Femur (tissue), 1 donor: ENCODE results near the gene ELF3.
"Not testable (repeated sequence)": the region's sequence is repeated elsewhere in the genome, so short reads cannot be mapped to it uniquely, and the experiment has no call there.

Source experiments
- DNase-seq: peaks from one replicate; pipeline ENCODE4 v3.0.0-alpha.2; 2017

The ELF3 gene

DNA sequence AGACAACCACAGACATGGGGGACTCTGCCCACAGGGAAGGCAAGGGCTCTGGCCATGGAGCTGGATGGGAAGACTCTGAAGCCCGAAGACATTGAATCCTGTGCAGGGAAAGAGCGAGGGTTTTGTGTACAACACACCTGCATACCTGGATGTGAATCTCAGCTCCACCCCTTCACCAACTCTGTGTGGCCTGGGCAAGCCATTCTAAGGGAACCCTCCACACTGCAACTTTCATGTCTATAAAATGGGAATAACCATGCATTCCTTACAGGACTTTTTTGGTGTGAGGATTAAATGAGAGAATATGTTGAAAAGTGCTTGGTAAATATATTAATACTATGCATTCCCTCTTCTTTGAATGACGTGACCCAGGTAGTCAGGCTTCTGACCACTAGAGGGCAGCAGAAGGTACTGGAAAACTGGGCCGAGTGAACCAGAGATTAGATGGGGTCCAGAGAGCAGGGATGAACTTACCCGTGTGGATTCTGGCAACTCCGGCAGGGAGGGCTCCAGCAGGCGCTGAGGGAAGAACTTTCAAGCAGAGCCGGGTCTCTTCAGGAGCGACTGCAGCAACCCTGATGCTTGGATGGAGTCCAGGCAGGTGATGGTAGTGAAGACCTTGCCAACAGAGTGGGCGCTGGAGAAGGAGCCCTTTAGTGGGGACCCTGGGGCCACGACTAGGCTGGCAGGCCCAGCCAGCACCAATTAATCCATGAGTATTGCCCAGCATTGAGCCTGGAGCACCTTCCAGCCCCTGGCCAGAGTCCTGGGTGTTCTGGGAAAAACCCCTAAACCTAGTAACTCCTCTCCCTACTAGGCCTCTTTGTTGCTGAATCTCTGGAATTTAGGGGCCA, 834 bp upstream of the ELF3 start:
- peak; percentile 87 for DNase-seq

GRCh38 chr1:202011994-202012393, 1.6 kb downstream of the ELF3 start:
- DNase-seq: no peak

DNA sequence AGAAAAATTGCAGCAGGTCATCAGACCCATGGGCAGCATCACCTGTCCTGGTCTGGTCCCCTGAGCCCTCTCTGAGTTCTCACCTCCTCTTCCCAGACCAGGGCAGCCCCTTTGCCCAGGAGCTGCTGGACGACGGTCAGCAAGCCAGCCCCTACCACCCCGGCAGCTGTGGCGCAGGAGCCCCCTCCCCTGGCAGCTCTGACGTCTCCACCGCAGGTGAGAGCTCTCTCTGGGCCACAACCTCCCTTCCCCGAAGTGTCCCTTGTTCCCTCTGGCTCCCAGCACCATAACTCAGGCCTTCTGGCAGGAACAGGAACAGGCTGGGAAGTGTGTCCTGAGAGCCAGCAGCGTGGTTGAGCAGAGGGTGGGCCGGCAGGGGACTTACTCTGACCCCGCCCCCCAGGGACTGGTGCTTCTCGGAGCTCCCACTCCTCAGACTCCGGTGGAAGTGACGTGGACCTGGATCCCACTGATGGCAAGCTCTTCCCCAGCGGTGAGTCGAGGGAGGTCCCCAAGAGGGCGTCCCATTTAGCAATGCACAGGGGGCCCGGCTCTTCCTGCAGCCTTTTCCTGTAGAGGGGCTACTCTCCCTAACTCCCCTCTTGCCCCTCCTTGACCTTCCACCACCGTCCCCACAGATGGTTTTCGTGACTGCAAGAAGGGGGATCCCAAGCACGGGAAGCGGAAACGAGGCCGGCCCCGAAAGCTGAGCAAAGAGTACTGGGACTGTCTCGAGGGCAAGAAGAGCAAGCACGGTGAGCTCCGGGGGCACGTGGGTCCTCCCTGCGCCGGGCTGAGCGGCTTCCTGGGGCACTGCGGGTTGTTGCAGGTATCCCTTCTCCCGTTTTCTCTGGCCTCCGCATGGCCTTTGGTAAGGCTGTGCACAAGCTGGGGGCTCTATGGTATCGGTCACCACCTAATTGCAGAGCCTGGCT, 2.4 kb downstream of the ELF3 start:
- no peak for DNase-seq

DNA sequence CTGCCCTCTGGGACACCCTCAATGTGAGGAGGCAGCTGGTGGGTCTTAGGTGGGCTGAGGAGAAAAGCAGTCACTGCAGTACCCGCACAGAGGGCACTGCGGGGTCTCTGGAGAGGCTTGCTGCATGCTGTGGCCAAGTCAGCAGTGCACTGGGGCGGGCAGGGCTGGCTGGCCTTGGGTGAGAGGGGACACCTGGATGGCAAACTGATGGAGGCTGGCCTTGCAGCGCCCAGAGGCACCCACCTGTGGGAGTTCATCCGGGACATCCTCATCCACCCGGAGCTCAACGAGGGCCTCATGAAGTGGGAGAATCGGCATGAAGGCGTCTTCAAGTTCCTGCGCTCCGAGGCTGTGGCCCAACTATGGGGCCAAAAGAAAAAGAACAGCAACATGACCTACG, 3.2 kb downstream of the ELF3 start:
- no peak for DNase-seq

DNA sequence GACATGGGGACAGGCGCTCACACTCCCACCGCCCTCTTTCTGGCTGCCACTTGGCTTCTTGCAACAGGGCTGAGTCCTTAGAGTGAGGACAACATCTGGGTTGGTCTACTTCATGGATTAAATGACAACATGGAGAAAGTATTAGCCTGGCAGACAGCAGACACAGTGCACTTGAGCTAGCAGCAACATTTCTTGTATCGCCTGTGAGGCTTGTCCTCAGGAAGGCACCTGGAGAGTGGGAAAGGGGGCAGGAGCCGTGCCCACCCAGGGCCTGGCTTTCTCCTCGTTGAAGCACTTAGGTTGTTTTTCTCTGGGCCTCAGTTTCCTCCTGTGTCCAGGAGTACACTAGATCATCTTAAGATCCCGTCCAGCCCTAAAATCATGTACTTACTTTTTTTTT, 3.7 kb downstream of the ELF3 start:
- no peak for DNase-seq

DNA sequence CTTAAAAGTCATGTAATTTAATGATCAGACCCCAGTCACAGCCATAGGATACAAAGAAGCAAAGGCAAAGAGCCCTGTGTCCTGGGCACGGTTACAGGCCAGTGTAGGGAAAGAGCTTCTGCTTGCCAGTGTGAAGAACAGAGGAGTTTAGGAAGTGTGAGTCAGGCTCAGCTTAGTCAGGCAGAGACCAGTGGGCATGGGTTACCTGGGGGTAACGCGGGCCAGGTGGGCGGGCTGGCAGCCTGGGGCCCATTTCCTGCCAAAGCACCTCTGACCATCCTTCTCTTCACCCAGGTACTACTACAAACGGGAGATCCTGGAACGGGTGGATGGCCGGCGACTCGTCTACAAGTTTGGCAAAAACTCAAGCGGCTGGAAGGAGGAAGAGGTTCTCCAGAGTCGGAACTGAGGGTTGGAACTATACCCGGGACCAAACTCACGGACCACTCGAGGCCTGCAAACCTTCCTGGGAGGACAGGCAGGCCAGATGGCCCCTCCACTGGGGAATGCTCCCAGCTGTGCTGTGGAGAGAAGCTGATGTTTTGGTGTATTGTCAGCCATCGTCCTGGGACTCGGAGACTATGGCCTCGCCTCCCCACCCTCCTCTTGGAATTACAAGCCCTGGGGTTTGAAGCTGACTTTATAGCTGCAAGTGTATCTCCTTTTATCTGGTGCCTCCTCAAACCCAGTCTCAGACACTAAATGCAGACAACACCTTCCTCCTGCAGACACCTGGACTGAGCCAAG, 4.7 kb downstream of the ELF3 start:
- no peak for DNase-seq

DNA sequence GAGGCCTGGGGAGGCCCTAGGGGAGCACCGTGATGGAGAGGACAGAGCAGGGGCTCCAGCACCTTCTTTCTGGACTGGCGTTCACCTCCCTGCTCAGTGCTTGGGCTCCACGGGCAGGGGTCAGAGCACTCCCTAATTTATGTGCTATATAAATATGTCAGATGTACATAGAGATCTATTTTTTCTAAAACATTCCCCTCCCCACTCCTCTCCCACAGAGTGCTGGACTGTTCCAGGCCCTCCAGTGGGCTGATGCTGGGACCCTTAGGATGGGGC, 5.2 kb downstream of the ELF3 start:
- no peak for DNase-seq

- no peak for DNase-seq
Observed at GRCh38 chr1:202016022-202016810, 5.8 kb downstream of the ELF3 start.

DNA sequence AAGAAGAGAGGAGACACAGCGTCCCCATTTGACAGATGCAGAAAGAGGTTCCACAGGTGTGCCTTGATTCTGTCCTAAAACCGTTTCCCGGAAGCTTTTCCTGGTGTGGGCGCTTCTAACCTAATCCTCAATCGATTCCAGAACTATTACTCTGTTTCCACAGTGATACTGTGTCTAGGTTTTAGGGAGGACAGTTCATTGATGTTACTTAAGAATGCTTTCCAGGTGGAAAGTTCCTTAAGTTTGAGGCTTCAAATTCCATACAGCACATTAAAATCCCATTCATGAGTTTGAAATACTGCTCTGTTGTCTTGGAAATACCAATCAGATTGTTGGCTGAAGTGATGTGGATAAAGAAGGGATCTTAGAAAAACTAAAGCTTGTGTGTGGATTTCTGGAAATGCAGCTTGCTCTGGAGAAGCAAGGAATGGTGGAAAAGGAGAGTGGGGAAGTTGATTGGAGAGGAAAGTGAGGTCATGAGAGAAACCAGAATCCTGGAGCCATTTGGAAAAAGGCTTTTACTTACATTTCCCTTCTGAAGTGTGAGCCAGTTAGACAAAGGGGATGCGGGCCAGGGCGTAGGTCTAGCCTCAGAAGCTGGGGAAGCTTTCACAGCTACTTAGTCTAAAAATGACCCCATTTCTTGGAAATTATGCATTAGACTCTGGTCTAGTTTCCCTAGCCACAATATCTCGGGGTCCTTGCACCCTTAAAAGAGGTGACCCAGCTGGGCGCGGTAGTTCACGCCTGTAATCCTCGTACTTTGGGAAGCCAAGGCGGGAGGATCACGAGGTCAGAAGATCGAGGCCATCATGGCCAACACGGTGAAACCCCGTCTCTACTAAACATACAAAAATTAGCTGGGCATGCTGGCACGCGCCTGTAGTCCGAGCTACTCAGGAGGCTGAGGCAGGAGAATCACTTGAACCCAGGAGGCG, 6.7 kb downstream of the ELF3 start:
- no peak for DNase-seq

DNA sequence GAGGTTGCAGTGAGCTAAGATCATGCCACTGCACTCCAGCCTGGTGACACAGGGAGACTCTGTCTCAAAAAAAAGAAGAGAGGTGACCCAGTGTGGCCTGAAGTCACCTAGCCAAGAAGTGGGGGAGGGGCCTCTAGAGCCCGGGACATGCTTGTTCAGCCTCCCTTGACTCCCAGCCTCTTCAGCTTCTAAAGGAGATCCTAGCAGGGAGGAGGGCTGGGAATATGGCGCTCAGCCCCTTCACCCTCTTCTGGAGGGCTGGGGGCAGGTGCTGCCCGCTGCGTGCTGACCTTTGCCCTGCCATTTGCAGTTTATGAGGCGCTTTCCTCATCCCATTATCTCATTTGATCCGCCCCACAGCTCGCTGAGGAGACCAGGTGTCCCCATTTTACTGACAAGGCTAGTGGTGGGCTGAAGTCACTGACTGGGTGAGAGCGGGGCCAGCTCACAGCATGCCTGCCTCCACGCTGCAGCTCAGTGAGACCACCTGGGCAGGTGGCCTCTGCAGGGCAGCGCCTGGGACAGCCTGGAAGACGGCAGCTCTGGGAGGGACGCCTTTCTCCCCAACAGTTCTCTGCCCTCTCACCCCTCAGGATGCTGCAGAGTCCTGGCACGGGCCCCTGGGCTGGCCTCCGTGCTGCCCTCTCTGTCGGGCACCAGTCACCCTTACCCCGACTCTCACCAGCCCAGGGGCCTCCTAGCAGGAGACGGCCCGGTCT, 7.5 kb downstream of the ELF3 start:
- no peak for DNase-seq

GRCh38 chr1:202018468-202019234, 8.3 kb downstream of the ELF3 start:
- DNase-seq: no peak

DNA sequence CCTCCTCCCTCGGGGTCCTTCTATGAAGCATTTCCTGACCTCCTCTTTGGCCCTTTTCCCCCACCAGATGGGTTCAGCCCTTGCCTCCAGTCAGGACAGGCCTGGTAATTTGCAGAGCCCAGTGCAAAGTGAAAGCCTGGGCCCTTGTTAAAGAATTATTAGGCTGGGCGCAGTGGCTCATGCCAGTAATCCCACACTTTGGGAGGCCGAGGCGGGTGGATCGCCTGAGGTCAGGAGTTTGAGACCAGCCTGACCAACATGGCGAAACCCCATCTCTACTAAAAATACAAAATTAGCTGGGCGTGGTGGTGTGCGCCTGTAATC, 8.8 kb downstream of the ELF3 start:
- DNase-seq: not testable (repeated sequence)

DNA sequence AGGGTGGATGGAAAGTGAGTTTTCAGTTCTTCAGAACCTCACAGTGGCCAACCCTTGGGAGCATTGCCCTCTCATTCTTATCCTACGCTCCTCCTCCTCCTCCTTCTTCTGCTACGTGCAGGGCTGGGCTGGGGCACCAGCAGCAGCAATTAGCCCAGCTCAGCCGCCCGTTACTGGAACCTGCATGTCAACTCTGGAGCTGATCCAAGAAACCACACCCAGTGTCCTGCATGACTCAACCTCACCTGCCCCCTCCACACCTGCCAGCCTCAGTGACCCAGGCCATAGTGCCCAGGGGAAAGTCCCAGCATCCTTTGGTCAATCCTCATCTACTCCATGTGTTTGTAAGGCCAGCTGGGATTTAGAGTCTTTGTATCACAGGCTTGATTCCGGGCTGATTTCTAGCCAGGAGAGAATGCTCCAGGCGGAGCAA, 12.6 kb downstream of the ELF3 start:
- DNase-seq: no peak

GRCh38 chr1:202029171-202029665, 18.8 kb downstream of the ELF3 start:
- DNase-seq: no peak

DNA sequence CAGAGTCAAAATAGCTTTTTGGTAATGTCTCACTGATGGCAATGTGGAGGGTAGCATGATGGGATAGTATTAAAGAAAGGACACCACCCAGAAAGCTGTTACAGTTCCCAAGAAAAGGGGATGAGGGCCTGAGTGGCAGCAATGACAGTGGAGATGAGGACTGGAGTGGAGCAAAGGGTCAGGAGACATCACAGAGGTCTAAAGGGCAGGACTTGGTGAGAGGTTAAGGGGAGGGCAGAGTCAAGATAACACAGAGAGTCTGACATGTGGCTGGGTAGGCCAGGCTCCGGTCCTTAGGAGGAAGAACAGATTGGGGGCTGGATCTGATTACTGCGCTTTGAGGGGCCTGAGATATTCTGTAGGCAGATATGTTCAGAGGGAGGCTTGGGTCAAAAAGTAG, 19.3 kb downstream of the ELF3 start:
- no peak for DNase-seq

DNA sequence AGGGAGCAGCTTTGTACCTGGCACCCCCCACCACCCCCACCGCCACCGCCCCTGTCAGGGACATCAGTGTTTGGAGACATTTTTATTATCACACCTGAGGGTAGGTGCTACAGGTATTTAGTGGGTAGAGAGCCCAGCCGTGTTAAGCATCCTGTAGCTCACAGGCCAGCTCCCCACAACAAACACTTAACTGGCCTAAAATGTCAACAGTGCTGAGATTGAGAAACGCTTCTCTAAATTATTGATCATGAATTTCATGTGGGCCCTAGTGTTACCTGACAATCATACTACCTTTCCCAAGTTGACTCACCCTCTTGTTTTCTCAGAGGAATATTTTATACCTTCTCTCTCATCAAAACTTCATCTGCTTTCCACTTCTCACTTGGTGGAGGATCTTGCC, 21.4 kb downstream of the ELF3 start:
- DNase-seq: no peak

DNA sequence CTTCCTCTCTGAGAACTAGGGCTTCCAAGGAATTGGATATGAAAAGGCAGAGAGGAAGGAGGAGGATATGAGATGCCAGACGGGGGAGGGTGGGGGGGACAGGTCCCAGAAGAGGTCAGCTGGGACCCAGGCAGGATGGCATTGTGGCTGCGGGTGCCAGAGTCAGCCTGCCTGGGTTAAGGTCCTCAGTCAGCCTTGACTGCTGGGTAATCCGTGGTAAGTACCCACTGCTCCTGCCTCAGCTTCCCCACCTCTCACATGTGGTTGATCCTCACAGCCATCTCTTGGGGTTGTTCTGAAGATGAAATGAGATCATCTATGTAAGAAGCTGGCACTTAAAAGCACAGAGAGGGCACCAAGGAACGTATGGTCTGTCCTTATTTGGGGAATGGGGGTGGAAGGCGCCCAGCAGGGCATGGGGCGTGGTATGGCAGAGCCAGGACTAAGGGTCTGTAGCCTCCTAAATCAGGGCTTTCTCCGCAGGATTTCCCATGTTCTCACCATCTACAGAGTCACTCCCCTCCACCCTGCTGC, 23.8 kb downstream of the ELF3 start:
- DNase-seq: no peak

- DNase-seq: peak; percentile 73
Observed at GRCh38 chr1:202034683-202035462, 24.5 kb downstream of the ELF3 start.
